ENCODE results near the gene MTURN. TPM values are rescaled to one million over a fixed set of nuclear protein-coding genes. Genes with fewer than 3 reads are reported as not detected.

Gene MTURN
- total and polyA plus RNA-seq, 2 donors (not counting 1 experiment from before 2014, with no cell fraction given) = 4.5 to 13.9 TPM

GRCh38 chr7:30193336-30193943 lies 58.7 kb downstream of the MTURN start:
- Mint-ChIP-seq H3K9me3 (ENCODE audit: insufficient read depth) (peaks cover 12% of the 10 kb centered on the region), H3K4me1 (peaks cover 16% of the 10 kb centered on the region), H3K27ac (peak overlapping the region; percentile 38), H3K4me3 (peak overlapping the region; percentile 6), H3K27me3 (no peaks in the 10 kb centered on the region)
- ATAC-seq (ENCODE audit: low read depth) (no peak), DNase-seq (no peak)
- no peaks in the 10 kb centered on the region for H3K79me2 ChIP-seq (ENCODE audit: control insufficient read depth, insufficient read depth, low read length)
- H3K27ac ChIP-seq (ENCODE audit: low read length in 2 of 2) = no peak overlapping the region
- H3K9me3 ChIP-seq (ENCODE audit: control extremely low read depth in 1 of 3, control insufficient read depth in 2 of 3, insufficient read depth in 1 of 3, low read length in 2 of 3) = peaks cover 0 to 23% (median 16%) of the 10 kb centered on the region in 3 donors
- peaks cover 5 to 12% of the 10 kb centered on the region in 2 donors for H3K4me1 ChIP-seq (ENCODE audit: control insufficient read depth in 2 of 2, insufficient read depth in 2 of 2, low read length in 2 of 2)
- no peaks in the 10 kb centered on the region for H4K20me1 ChIP-seq (ENCODE audit: control insufficient read depth, insufficient read depth, low read length, poor library complexity, severe bottlenecking)
- peak overlapping the region; percentile 8 for H2AFZ ChIP-seq (ENCODE audit: insufficient read depth, low read depth, low read length, poor library complexity, severe bottlenecking)
- intact Hi-C loops (cut with micrococcal nuclease) = no loop called here
- POLR2A ChIA-PET = no interaction called here
- TF ChIP-seq EZH2 (IDR thresholded peaks at IDR 0.05; ENCODE audit: borderline replicate concordance, insufficient read depth, low read depth, low read length, poor library complexity, severe bottlenecking) = no peak
- no peak for TF ChIP-seq CTCF (IDR thresholded peaks at IDR 0.05)
- no peak overlapping the region for H3K9ac ChIP-seq (ENCODE audit: low read length)
- H3K27me3 ChIP-seq (replicated peaks in 1 of 4; ENCODE audit: control extremely low read depth in 1 of 4, control insufficient read depth in 3 of 4, insufficient read depth in 4 of 4, low read length in 3 of 4) = no peaks in the 10 kb centered on the region
- H3K4me2 ChIP-seq (replicated peaks; ENCODE audit: low read depth, low read length, poor library complexity, severe bottlenecking) = no peak overlapping the region
- no peak overlapping the region for H3K4me3 ChIP-seq (ENCODE audit: control extremely low read depth in 1 of 5, extremely low read depth in 1 of 5, insufficient read depth in 1 of 5, low read depth in 2 of 5, low read length in 4 of 5)
- no peaks in the 10 kb centered on the region for H3K36me3 ChIP-seq (replicated peaks in 1 of 2; ENCODE audit: control extremely low read depth in 1 of 2, control insufficient read depth in 1 of 2, extremely low read depth in 1 of 2, insufficient read depth in 2 of 2, low read length in 1 of 2)
- CTCF ChIA-PET = interaction anchor here (0.8 to 1.2 kb wide), 4 partner anchors 11 to 90 kb away, joined by 3 to 4 read pairs (median 3); partner anchors contain the start of gene ZNRF2
- WGBS (ENCODE audit: insufficient coverage) = no CpG with 5 or more reads among the region's 5 CpGs

- Histone ChIP-seq H3K27me3 (replicated peaks in 1 of 4; ENCODE audit: control extremely low read depth in 1 of 4, control insufficient read depth in 3 of 4, insufficient read depth in 4 of 4, low read length in 3 of 4) (no peaks in the 10 kb centered on the region), H3K27ac (ENCODE audit: low read length in 2 of 2) (no peak overlapping the region), H2AFZ (ENCODE audit: insufficient read depth, low read depth, low read length, poor library complexity, severe bottlenecking) (no peak overlapping the region), H3K4me3 (ENCODE audit: control extremely low read depth in 1 of 5, extremely low read depth in 1 of 5, insufficient read depth in 1 of 5, low read depth in 2 of 5, low read length in 4 of 5) (no peak overlapping the region), H3K9ac (ENCODE audit: low read length) (no peak overlapping the region), H3K4me2 (replicated peaks; ENCODE audit: low read depth, low read length, poor library complexity, severe bottlenecking) (no peak overlapping the region), H4K20me1 (ENCODE audit: control insufficient read depth, insufficient read depth, low read length, poor library complexity, severe bottlenecking) (no peaks in the 10 kb centered on the region), H3K79me2 (ENCODE audit: control insufficient read depth, insufficient read depth, low read length) (no peaks in the 10 kb centered on the region), H3K36me3 (replicated peaks in 1 of 2; ENCODE audit: control extremely low read depth in 1 of 2, control insufficient read depth in 1 of 2, extremely low read depth in 1 of 2, insufficient read depth in 2 of 2, low read length in 1 of 2) (no peaks in the 10 kb centered on the region), H3K4me1 (ENCODE audit: control insufficient read depth in 2 of 2, insufficient read depth in 2 of 2, low read length in 2 of 2) (peaks cover 15 to 24% of the 10 kb centered on the region in 2 donors), H3K9me3 (ENCODE audit: control extremely low read depth in 1 of 3, control insufficient read depth in 2 of 3, insufficient read depth in 1 of 3, low read length in 2 of 3) (peaks cover 0 to 13% (median 10%) of the 10 kb centered on the region in 3 donors)
- Mint-ChIP-seq H3K4me1 (peaks cover 26% of the 10 kb centered on the region), H3K4me3 (no peak overlapping the region), H3K9me3 (ENCODE audit: insufficient read depth) (peaks cover 12% of the 10 kb centered on the region), H3K27me3 (no peaks in the 10 kb centered on the region), H3K27ac (no peak overlapping the region)
- ATAC-seq (ENCODE audit: low read depth) (no peak), DNase-seq (no peak)
- TF ChIP-seq CTCF (IDR thresholded peaks at IDR 0.05) = no peak
- TF ChIP-seq EZH2 (IDR thresholded peaks at IDR 0.05; ENCODE audit: borderline replicate concordance, insufficient read depth, low read depth, low read length, poor library complexity, severe bottlenecking) = no peak
- intact Hi-C loops (cut with micrococcal nuclease) = no loop called here
- ChIA-PET POLR2A (no interaction called here), CTCF (no interaction called here)
Measured at GRCh38 chr7:30196408-30196807, 61.6 kb downstream of the MTURN start.

All from B cell (primary cell).